Gastroesophageal sphincter (tissue), 3 donors: ENCODE results near the gene CPD.

ENCODE experiments used
- CTCF ChIP-seq, 4 experiments: fragments of 200-600 bp in 2 of 4; fragments of 450-650 bp in 2 of 4; sonication (generic) in 1 of 4; IDR thresholded peaks; one replicate each; pipeline ENCODE4 v1.5.1; 2017 to 2019; ENCODE audit warnings: antibody characterized with exemption in 4 of 4, mild to moderate bottlenecking in 2 of 4, moderate library complexity in 2 of 4
- POLR2A ChIP-seq, 2 donors: fragments of 450-650 bp; IDR thresholded peaks; one replicate each; pipeline ENCODE4 v1.6.1; 2017; ENCODE audit warnings: antibody characterized with exemption in 2 of 2, mild to moderate bottlenecking in 2 of 2, moderate library complexity in 1 of 2
- POLR2AphosphoS5 ChIP-seq: sonication (generic); formaldehyde crosslinking; IDR thresholded peaks from one replicate; pipeline ENCODE4 v1.6.1; 2017; ENCODE audit warnings: antibody characterized with exemption

GRCh38 chr17:30382345-30382744, 3.6 kb downstream of the CPD start:
- TF ChIP-seq CTCF (IDR thresholded peaks at IDR 0.05) (no peak), POLR2A (IDR thresholded peaks at IDR 0.05) (no peak), POLR2AphosphoS5 (no peak)
